Measurements from ENCODE around the gene DHX58. TPM values are rescaled to one million over a fixed set of nuclear protein-coding genes. Genes with fewer than 3 reads are reported as not detected.

The DHX58 gene
- total RNA-seq, 1 experiment from 2014 or later: 2.1 TPM

- intact Hi-C loops (cut with micrococcal nuclease; ENCODE audit: unreplicated experiment): no loop called here
- no peak for TF ChIP-seq EZH2 (IDR thresholded peaks at IDR 0.05; ENCODE audit: borderline replicate concordance, low read depth, low read length, poor library complexity, severe bottlenecking)
- TF ChIP-seq CTCF (conservative IDR thresholded peaks at IDR 0.05; ENCODE audit: low read depth, low read length): no peak
- POLR2A ChIA-PET (ENCODE audit: low non-redundant PET): no interaction called here
Observed at GRCh38 chr17:42104264-42104663, 8.2 kb downstream of the DHX58 start.

GRCh38 chr17:42103221-42103954 is 9.1 kb downstream of the DHX58 start:
- TF ChIP-seq CTCF (conservative IDR thresholded peaks at IDR 0.05; ENCODE audit: low read depth, low read length) (no peak), EZH2 (IDR thresholded peaks at IDR 0.05; ENCODE audit: borderline replicate concordance, low read depth, low read length, poor library complexity, severe bottlenecking) (no peak)
- H3K4me1 ChIP-seq (ENCODE audit: insufficient read depth, low read length, poor library complexity, severe bottlenecking): no peaks in the 10 kb centered on the region
- H3K36me3 ChIP-seq (ENCODE audit: insufficient read depth, low read length, poor library complexity, severe bottlenecking): no peaks in the 10 kb centered on the region
- BruUV-seq (replicated peaks): no TSS peak
- no peak overlapping the region for H3K27ac ChIP-seq (ENCODE audit: low read depth, low read length, poor library complexity, severe bottlenecking)
- intact Hi-C loops (cut with micrococcal nuclease; ENCODE audit: unreplicated experiment): no loop called here
- no peaks in the 10 kb centered on the region for H3K9me3 ChIP-seq (ENCODE audit: low read depth, low read length, poor library complexity, severe bottlenecking)
- DNase-seq (ENCODE audit: low spot score): no peak
- ChIA-PET POLR2A (ENCODE audit: low non-redundant PET) (no interaction called here), CTCF (interaction anchor here (0.6 kb wide), 1 partner anchor 79 kb away, joined by 5 read pairs; no protein-coding TSS in a partner anchor)
- H3K4me3 ChIP-seq (ENCODE audit: low read depth, low read length, poor library complexity, severe bottlenecking): no peak overlapping the region
- H3K27me3 ChIP-seq (replicated peaks; ENCODE audit: insufficient read depth, low read depth, low read length, poor library complexity): no peaks in the 10 kb centered on the region

More at GRCh38 chr17:42104264-42104663, 8.2 kb downstream of the DHX58 start:
- no peak overlapping the region for H3K27ac ChIP-seq (ENCODE audit: low read depth, low read length, poor library complexity, severe bottlenecking)
- no peaks in the 10 kb centered on the region for H3K36me3 ChIP-seq (ENCODE audit: insufficient read depth, low read length, poor library complexity, severe bottlenecking)
- H3K4me1 ChIP-seq (ENCODE audit: insufficient read depth, low read length, poor library complexity, severe bottlenecking): no peaks in the 10 kb centered on the region
- CTCF ChIA-PET: no interaction called here
- no peaks in the 10 kb centered on the region for H3K9me3 ChIP-seq (ENCODE audit: low read depth, low read length, poor library complexity, severe bottlenecking)
- H3K4me3 ChIP-seq (ENCODE audit: low read depth, low read length, poor library complexity, severe bottlenecking): no peak overlapping the region
- DNase-seq (ENCODE audit: low spot score): no peak
- no peaks in the 10 kb centered on the region for H3K27me3 ChIP-seq (replicated peaks; ENCODE audit: insufficient read depth, low read depth, low read length, poor library complexity)
- BruUV-seq (replicated peaks): no TSS peak

GRCh38 chr17:42101513-42102292 is 10.8 kb downstream of the DHX58 start:
- Histone ChIP-seq H3K9me3 (ENCODE audit: low read depth, low read length, poor library complexity, severe bottlenecking) (no peaks in the 10 kb centered on the region), H3K27me3 (replicated peaks; ENCODE audit: insufficient read depth, low read depth, low read length, poor library complexity) (no peaks in the 10 kb centered on the region), H3K4me3 (ENCODE audit: low read depth, low read length, poor library complexity, severe bottlenecking) (no peak overlapping the region), H3K36me3 (ENCODE audit: insufficient read depth, low read length, poor library complexity, severe bottlenecking) (no peaks in the 10 kb centered on the region), H3K4me1 (ENCODE audit: insufficient read depth, low read length, poor library complexity, severe bottlenecking) (no peaks in the 10 kb centered on the region), H3K27ac (ENCODE audit: low read depth, low read length, poor library complexity, severe bottlenecking) (no peak overlapping the region)
- peak; percentile 72 for TF ChIP-seq CTCF (conservative IDR thresholded peaks at IDR 0.05; ENCODE audit: low read depth, low read length)
- no peak for TF ChIP-seq EZH2 (IDR thresholded peaks at IDR 0.05; ENCODE audit: borderline replicate concordance, low read depth, low read length, poor library complexity, severe bottlenecking)
- intact Hi-C loops (cut with micrococcal nuclease; ENCODE audit: unreplicated experiment): loop anchor here (1.0 kb wide), 1 partner anchor 76 kb away; no protein-coding TSS in a partner anchor
- POLR2A ChIA-PET (ENCODE audit: low non-redundant PET): no interaction called here
- DNase-seq (ENCODE audit: low spot score): peak; percentile 56
- no TSS peak for BruUV-seq (replicated peaks)
- CTCF ChIA-PET: interaction anchor here (0.7 kb wide), 1 partner anchor 10 kb away, joined by 3 read pairs; no protein-coding TSS in a partner anchor
